Body of pancreas (tissue), 4 donors: Measurements from ENCODE around the gene WDR5. TPM values are rescaled to one million over a fixed set of nuclear protein-coding genes. Genes with fewer than 3 reads are reported as not detected.

Experiments used
- ATAC-seq: fragments of 150-250 bp; one replicate; pipeline ENCODE4 v1.9.1; 2016
- DNase-seq, 4 donors: peaks; one replicate each; pipeline ENCODE4 v3.0.0-alpha.2; 2019
- H3K27ac ChIP-seq, 4 donors: fragments of 200-600 bp; sonication (generic); 1 replicate in 3 of 4; 2 replicates in 1 of 4; pipeline versions ENCODE4 v1.5.1 to v1.6.1; 2016 to 2019; ENCODE audit warnings: mild to moderate bottlenecking in 1 of 4, mixed read lengths in 1 of 4, moderate library complexity in 1 of 4
- H3K27me3 ChIP-seq, 2 donors: fragments of 200-600 bp; sonication (generic); one replicate each; pipeline ENCODE4 v1.6.0; 2016; ENCODE audit warnings: mild to moderate bottlenecking in 1 of 2
- H3K36me3 ChIP-seq, 2 donors: fragments of 200-600 bp; sonication (generic); replicated peaks in 1 of 2; 2 replicates each; pipeline ENCODE4 v1.5.1; 2016; ENCODE audit warnings: low read depth in 2 of 2; ENCODE audit not compliant: insufficient read depth in 1 of 2
- H3K4me1 ChIP-seq: fragments of 200-600 bp; sonication (generic); one replicate; pipeline ENCODE4 v1.6.0; 2016
- H3K4me3 ChIP-seq, 2 donors: fragments of 200-600 bp; sonication (generic); 1 replicate in 1 of 2; 2 replicates in 1 of 2; pipeline ENCODE4 v1.5.1; 2016 to 2019
- H3K9me3 ChIP-seq, 3 donors: fragments of 200-600 bp; sonication (generic); 1 replicate in 2 of 3; 2 replicates in 1 of 3; pipeline ENCODE4 v1.5.1; 2016
- POLR2A ChIP-seq, 3 donors: fragments of 450-650 bp; IDR thresholded peaks; one replicate each; pipeline ENCODE4 v1.6.1; 2016; ENCODE audit warnings: antibody characterized with exemption in 3 of 3, mild to moderate bottlenecking in 2 of 3
- WGBS, 2 donors: methylation state at CpG; one replicate each; pipeline ENCODE4 v1.1.5; 2017; 5-methylcytosine and 5-hydroxymethylcytosine counted together
- intact Hi-C: fragments of 100-400 bp; cut with DNase I; formaldehyde crosslinking; loops from one replicate; pipeline ENCODE4 v1.15.1; 2023
- total RNA-seq, 2 donors: library from RNA; depleted of rRNA; stranded (reverse); fragments of >200 nt; gene quantifications; one replicate each; pipeline ENCODE4 v1.1.0, GENCODE V29; 2016
- TF ChIP-seq, protein P1 (sequence below), 7 experiments: fragments of 450-650 bp in 4 of 7; fragments of 200-600 bp in 3 of 7; sonication (generic) in 3 of 7; IDR thresholded peaks; one replicate each; pipeline ENCODE4 v1.5.1; 2016 to 2019; ENCODE audit warnings: antibody characterized with exemption in 7 of 7

Gene WDR5
- 10 to 100 TPM; 12.5 to 19.1 TPM for total RNA-seq

- DNase-seq (peak; percentile 93 to 95 (median 94)), ATAC-seq (peak; percentile 85)
- Histone ChIP-seq H3K4me1 (peaks cover 54% of the 10 kb centered on the region), H3K9me3 (no peaks in the 10 kb centered on the region), H3K4me3 (peak within 1 kb of the TSS; percentile 77 to 85), H3K27ac (peak within 1 kb of the TSS; percentile 82 to 97 (median 92)), H3K27me3 (no peaks in the 10 kb centered on the region), H3K36me3 (peaks cover 0 to 4% of the 10 kb centered on the region in 2 donors)
- 0% methylated on average over 25 to 77 of the region's 81 CpGs for WGBS, 2 donors
- intact Hi-C loops = no loop called here
- TF ChIP-seq, protein P1, sequence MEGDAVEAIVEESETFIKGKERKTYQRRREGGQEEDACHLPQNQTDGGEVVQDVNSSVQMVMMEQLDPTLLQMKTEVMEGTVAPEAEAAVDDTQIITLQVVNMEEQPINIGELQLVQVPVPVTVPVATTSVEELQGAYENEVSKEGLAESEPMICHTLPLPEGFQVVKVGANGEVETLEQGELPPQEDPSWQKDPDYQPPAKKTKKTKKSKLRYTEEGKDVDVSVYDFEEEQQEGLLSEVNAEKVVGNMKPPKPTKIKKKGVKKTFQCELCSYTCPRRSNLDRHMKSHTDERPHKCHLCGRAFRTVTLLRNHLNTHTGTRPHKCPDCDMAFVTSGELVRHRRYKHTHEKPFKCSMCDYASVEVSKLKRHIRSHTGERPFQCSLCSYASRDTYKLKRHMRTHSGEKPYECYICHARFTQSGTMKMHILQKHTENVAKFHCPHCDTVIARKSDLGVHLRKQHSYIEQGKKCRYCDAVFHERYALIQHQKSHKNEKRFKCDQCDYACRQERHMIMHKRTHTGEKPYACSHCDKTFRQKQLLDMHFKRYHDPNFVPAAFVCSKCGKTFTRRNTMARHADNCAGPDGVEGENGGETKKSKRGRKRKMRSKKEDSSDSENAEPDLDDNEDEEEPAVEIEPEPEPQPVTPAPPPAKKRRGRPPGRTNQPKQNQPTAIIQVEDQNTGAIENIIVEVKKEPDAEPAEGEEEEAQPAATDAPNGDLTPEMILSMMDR (IDR thresholded peaks at IDR 0.05) = peak in 4 of 7 experiments; percentile 12 to 27 (median 14)
- peak; percentile 54 to 82 (median 79) for TF ChIP-seq POLR2A (IDR thresholded peaks at IDR 0.05)
Measured at GRCh38 chr9:134135343-134136117, at the start of gene WDR5. WDR5 (plus strand) TSS chr9:134136082; CDS start chr9:134139878, 3,796 bp downstream.

DNA sequence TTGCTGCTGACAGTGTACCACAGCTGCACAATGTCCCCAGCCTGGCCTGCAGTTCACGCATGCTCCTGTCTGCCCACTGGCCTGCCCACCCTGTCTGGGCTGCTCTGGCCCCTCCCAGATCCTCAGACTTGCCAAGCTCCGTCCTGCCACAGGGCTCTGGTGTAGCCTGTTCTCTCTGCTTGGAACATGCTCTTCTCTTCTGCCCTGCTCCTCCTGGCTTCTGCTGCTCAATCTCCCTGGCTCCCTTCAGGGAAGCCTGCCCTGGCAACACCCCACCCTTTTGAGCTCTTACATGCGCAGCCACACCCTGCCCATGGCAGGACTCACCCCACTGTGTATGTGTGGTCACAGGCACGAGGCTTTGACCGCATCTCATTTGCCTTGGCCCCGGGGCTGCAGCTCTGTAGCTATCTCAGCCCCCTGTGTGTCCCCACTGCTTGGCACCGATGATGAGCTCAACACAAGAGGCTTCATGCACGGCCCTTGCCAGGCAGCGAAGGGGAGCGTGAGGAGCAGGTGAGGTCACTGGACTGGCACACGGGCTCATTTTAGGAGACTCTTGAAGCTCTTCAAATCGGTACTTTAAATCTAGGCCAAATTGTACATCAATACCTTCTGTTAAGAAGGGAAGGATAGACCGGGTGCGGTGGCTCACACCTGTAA lies 47.7 kb upstream of the WDR5 start:
- Histone ChIP-seq H3K27ac (no peak overlapping the region), H3K4me3 (no peak overlapping the region), H3K4me1 (no peaks in the 10 kb centered on the region), H3K9me3 (no peaks in the 10 kb centered on the region), H3K27me3 (no peaks in the 10 kb centered on the region), H3K36me3 (no peaks in the 10 kb centered on the region)
- DNase-seq (no peak), ATAC-seq (no peak)
- 80 to 84% methylated on average over 13 to 14 of the region's 14 CpGs for WGBS, 2 donors
- no peak for TF ChIP-seq POLR2A (IDR thresholded peaks at IDR 0.05)
- TF ChIP-seq, protein P1 (IDR thresholded peaks at IDR 0.05) = no peak
- intact Hi-C loops = no loop called here

DNA sequence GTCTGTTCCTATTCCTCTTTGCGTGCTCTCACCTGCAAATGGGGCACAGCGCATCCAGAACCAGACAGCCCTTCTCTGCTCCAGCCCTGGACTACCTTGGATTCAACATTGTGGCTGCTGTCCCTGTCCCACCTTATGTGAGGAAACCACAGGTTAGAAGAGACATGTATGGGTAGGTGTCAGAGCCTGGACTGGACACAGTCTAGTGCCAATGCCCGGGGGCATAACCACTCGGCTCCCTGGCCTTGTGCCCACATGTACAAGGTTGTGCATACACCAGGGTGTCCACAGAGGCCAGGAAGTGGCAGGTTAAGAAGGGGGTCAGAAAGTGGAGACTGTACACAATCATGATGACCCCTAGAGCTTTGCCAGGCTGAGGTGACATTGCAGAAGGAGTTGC lies 45.9 kb upstream of the WDR5 start:
- Histone ChIP-seq H3K36me3 (no peaks in the 10 kb centered on the region), H3K27ac (no peak overlapping the region), H3K27me3 (no peaks in the 10 kb centered on the region), H3K4me1 (no peaks in the 10 kb centered on the region), H3K9me3 (no peaks in the 10 kb centered on the region), H3K4me3 (no peak overlapping the region)
- no peak for DNase-seq
- TF ChIP-seq POLR2A (IDR thresholded peaks at IDR 0.05) = no peak
- TF ChIP-seq, protein P1 (IDR thresholded peaks at IDR 0.05) = no peak
- ATAC-seq = no peak
- intact Hi-C loops = no loop called here
- 59 to 64% methylated on average over 3 to 4 of the region's 4 CpGs for WGBS, 2 donors

DNA sequence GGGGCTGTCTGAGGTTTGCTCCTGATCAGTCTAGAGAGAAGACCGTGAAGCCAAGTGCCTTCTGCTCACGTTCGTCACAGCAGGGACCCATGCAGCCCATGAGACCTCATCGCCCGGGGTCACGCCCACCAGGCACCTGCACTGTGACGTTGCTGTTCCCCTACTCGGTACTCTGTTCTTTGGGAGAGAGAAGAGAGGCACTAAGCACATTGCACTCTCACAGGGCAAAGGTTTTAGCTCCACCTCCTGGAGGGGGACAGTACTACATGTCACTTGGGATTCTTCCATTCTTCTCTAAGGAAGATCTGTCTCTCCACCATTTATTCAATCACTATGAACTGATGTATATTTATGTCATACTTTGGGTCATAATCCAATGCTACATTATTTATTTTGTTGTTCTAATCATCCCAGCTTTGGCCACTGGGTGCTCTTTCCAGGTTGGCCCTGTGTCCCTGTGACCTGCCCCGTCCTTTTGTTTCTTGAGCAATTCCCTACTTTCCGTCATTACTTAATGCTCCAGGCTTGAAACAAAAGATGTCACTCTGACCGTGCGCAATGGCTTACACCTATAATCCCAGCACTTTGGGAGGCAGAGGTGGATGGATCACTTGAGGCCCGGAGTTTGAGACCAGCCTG lies 36.6 kb upstream of the WDR5 start:
- Histone ChIP-seq H3K27ac (no peak overlapping the region), H3K4me3 (no peak overlapping the region), H3K9me3 (no peaks in the 10 kb centered on the region), H3K36me3 (no peaks in the 10 kb centered on the region), H3K27me3 (no peaks in the 10 kb centered on the region), H3K4me1 (no peaks in the 10 kb centered on the region)
- TF ChIP-seq POLR2A (IDR thresholded peaks at IDR 0.05) = no peak
- TF ChIP-seq, protein P1 (IDR thresholded peaks at IDR 0.05) = peak; percentile 55 to 79 (median 73)
- intact Hi-C loops = no loop called here
- peak; percentile 53 to 69 (median 62) for DNase-seq
- ATAC-seq = peak; percentile 73
- WGBS, 2 donors = 33% methylated on average over 11 to 13 of the region's 13 CpGs
